Measurements from ENCODE around the gene PHF21A. TPM values are rescaled to one million over a fixed set of nuclear protein-coding genes. Genes with fewer than 3 reads are reported as not detected.
"Not testable (repeated sequence)": the region's sequence is repeated elsewhere in the genome, so short reads cannot be mapped to it uniquely, and the experiment has no call there.

Gene PHF21A
- total RNA-seq, 1 experiment from 2014 or later, result 2.5 TPM

- in situ Hi-C loops (cut with HindIII; ENCODE audit: low sequenced_read_pairs), result no loop called here
- no peak for DNase-seq (ENCODE audit: low spot score)
Observed at GRCh38 chr11:46048198-46048597, 73.1 kb downstream of the PHF21A start.

GRCh38 chr11:46047520-46047919 is 73.7 kb downstream of the PHF21A start:
- DNase-seq (ENCODE audit: low spot score), result no peak
- in situ Hi-C loops (cut with HindIII; ENCODE audit: low sequenced_read_pairs), result no loop called here

GRCh38 chr11:46045811-46046210 is 75.4 kb downstream of the PHF21A start:
- DNase-seq (ENCODE audit: low spot score), result no peak
- in situ Hi-C loops (cut with HindIII; ENCODE audit: low sequenced_read_pairs), result no loop called here

- DNase-seq (ENCODE audit: low spot score), result no peak
- in situ Hi-C loops (cut with HindIII; ENCODE audit: low sequenced_read_pairs), result no loop called here
Observed at GRCh38 chr11:46044601-46045000, 76.7 kb downstream of the PHF21A start.

- in situ Hi-C loops (cut with HindIII; ENCODE audit: low sequenced_read_pairs), result no loop called here
- DNase-seq (ENCODE audit: low spot score), result no peak
Observed at GRCh38 chr11:46039990-46040389, 81.3 kb downstream of the PHF21A start.

GRCh38 chr11:46038529-46038928 is 82.7 kb downstream of the PHF21A start:
- DNase-seq (ENCODE audit: low spot score), result no peak
- in situ Hi-C loops (cut with HindIII; ENCODE audit: low sequenced_read_pairs), result no loop called here

- no peak for DNase-seq (ENCODE audit: low spot score)
- in situ Hi-C loops (cut with HindIII; ENCODE audit: low sequenced_read_pairs), result no loop called here
Observed at GRCh38 chr11:46036969-46037368, 84.3 kb downstream of the PHF21A start.

- DNase-seq (ENCODE audit: low spot score), result no peak
- in situ Hi-C loops (cut with HindIII; ENCODE audit: low sequenced_read_pairs), result no loop called here
Observed at GRCh38 chr11:46036009-46036408, 85.2 kb downstream of the PHF21A start.

GRCh38 chr11:46034041-46034440 is 87.2 kb downstream of the PHF21A start:
- no peak for DNase-seq (ENCODE audit: low spot score)
- in situ Hi-C loops (cut with HindIII; ENCODE audit: low sequenced_read_pairs), result no loop called here

GRCh38 chr11:46026606-46027293 is 94.5 kb downstream of the PHF21A start:
- in situ Hi-C loops (cut with HindIII; ENCODE audit: low sequenced_read_pairs), result no loop called here
- peak; percentile 58 for DNase-seq (ENCODE audit: low spot score)

GRCh38 chr11:46020084-46020599 is 101.1 kb downstream of the PHF21A start:
- in situ Hi-C loops (cut with HindIII; ENCODE audit: low sequenced_read_pairs), result no loop called here

GRCh38 chr11:46018651-46019050 is 102.6 kb downstream of the PHF21A start:
- in situ Hi-C loops (cut with HindIII; ENCODE audit: low sequenced_read_pairs), result no loop called here
- DNase-seq (ENCODE audit: low spot score), result no peak

More at GRCh38 chr11:46020084-46020599, 101.1 kb downstream of the PHF21A start:
- no peak for DNase-seq (ENCODE audit: low spot score)

- in situ Hi-C loops (cut with HindIII; ENCODE audit: low sequenced_read_pairs), result no loop called here
- no peak for DNase-seq (ENCODE audit: low spot score)
Observed at GRCh38 chr11:46017341-46017740, 103.9 kb downstream of the PHF21A start.

GRCh38 chr11:46015941-46016340 is 105.3 kb downstream of the PHF21A start:
- in situ Hi-C loops (cut with HindIII; ENCODE audit: low sequenced_read_pairs), result no loop called here
- no peak for DNase-seq (ENCODE audit: low spot score)

GRCh38 chr11:46014168-46014567 is 107.1 kb downstream of the PHF21A start:
- in situ Hi-C loops (cut with HindIII; ENCODE audit: low sequenced_read_pairs); DNase-seq (ENCODE audit: low spot score): not testable (repeated sequence)

GRCh38 chr11:46012185-46012584 is 109.1 kb downstream of the PHF21A start:
- in situ Hi-C loops (cut with HindIII; ENCODE audit: low sequenced_read_pairs), result no loop called here
- DNase-seq (ENCODE audit: low spot score), result no peak

- DNase-seq (ENCODE audit: low spot score), result no peak
- in situ Hi-C loops (cut with HindIII; ENCODE audit: low sequenced_read_pairs), result no loop called here
Observed at GRCh38 chr11:46010100-46010499, 111.2 kb downstream of the PHF21A start.

- DNase-seq (ENCODE audit: low spot score), result no peak
- in situ Hi-C loops (cut with HindIII; ENCODE audit: low sequenced_read_pairs), result no loop called here
Observed at GRCh38 chr11:46009647-46010046, 111.6 kb downstream of the PHF21A start.

GRCh38 chr11:46006418-46007070 is 114.7 kb downstream of the PHF21A start:
- in situ Hi-C loops (cut with HindIII; ENCODE audit: low sequenced_read_pairs), result no loop called here

GRCh38 chr11:46003572-46003971 is 117.7 kb downstream of the PHF21A start:
- no peak for DNase-seq (ENCODE audit: low spot score)
- in situ Hi-C loops (cut with HindIII; ENCODE audit: low sequenced_read_pairs), result no loop called here

More at GRCh38 chr11:46006418-46007070, 114.7 kb downstream of the PHF21A start:
- DNase-seq (ENCODE audit: low spot score), result peak; percentile 91

- in situ Hi-C loops (cut with HindIII; ENCODE audit: low sequenced_read_pairs), result no loop called here
- no peak for DNase-seq (ENCODE audit: low spot score)
Observed at GRCh38 chr11:46002189-46002588, 119.1 kb downstream of the PHF21A start.
